ENCODE measurements around the gene SNN.

GRCh38 chr16:11655655-11656054 is 12.6 kb upstream of the SNN start:
- TF ChIP-seq CTCF (IDR thresholded peaks at IDR 0.05) (no peak), TCF7L2 (IDR thresholded peaks at IDR 0.05; ENCODE audit: low read depth, low read length) (no peak), REST (IDR thresholded peaks at IDR 0.05; ENCODE audit: insufficient read depth in 1 of 2, low read depth in 2 of 2, low read length in 1 of 2) (no peak), POLR2AphosphoS5 (IDR thresholded peaks at IDR 0.05; ENCODE audit: low read depth, low read length) (no peak), SIN3A (IDR thresholded peaks at IDR 0.05; ENCODE audit: borderline replicate concordance, insufficient read depth, low read depth, low read length) (no peak)
